HCT116 (cell line): Measurements from ENCODE around the gene LRG1. TPM values are rescaled to one million over a fixed set of nuclear protein-coding genes. Genes with fewer than 3 reads are reported as not detected.

Experiments used
- ATAC-seq: fragments of 200-7000 bp; cut with Tn5 transposase; 2 replicates; pipeline ENCODE4 v1.9.1; 2020; ENCODE audit warnings: mild to moderate bottlenecking, moderate library complexity
- BruUV-seq: library from RNA; stranded (reverse); fragments of 400-500 nt; replicated peaks from 2 replicates; lab custom pipeline; 2021; lab: Mats Ljungman, UMichigan
- CTCF ChIA-PET: fragments of 300-600 bp; sonication (Branson Sonifier 250); formaldehyde crosslinking; loops from one replicate; lab custom pipeline; 2021; ENCODE audit warnings: antibody characterized with exemption; lab: Charles Lee
- POLR2A ChIA-PET: fragments of 300-600, 350-600 bp; sonication (Branson Sonifier 250); formaldehyde crosslinking; loops from one replicate; lab custom pipeline; 2021; ENCODE audit warnings: antibody characterized with exemption; lab: Charles Lee
- RAD21 ChIA-PET, 2 experiments: fragments of 300-600 bp; sonication (Branson Sonifier 250); formaldehyde crosslinking; loops; one replicate each; lab custom pipeline; 2023; ENCODE audit warnings: low total read pairs in 2 of 2; ENCODE audit not compliant: uncharacterized antibody in 2 of 2, unreplicated experiment in 2 of 2, low non-redundant PET in 1 of 2; lab: Charles Lee
- DNase-seq: peaks from one replicate; pipeline ENCODE4 v3.0.0-alpha.2; 2010; ENCODE audit warnings: low read depth, low spot score
- H2AFZ ChIP-seq: fragments of 200-600 bp; shearing (Covaris generic), sonication (generic); 2 replicates; pipeline ENCODE4 v1.6.1; 2017; ENCODE audit warnings: low read depth, mixed run types, mixed read lengths, antibody characterized with exemption, low read length; ENCODE audit not compliant: poor library complexity, severe bottlenecking
- H3K27ac ChIP-seq: 2 replicates; pipeline ENCODE4 v1.5.1; 2012; ENCODE audit warnings: low read depth, low read length
- H3K27me3 ChIP-seq: fragments of 200-600 bp; sonication (generic); 2 replicates; pipeline ENCODE4 v1.6.1; 2016; ENCODE audit warnings: mixed run types, low read length, mixed read lengths; ENCODE audit not compliant: insufficient read depth
- H3K36me3 ChIP-seq, 2 experiments: fragments of 200-500 bp in 1 of 2; fragments of 200-600 bp in 1 of 2; sonication (Bioruptor generic) in 1 of 2; sonication (generic) in 1 of 2; 2 replicates each; pipeline versions ENCODE4 v1.5.1 to v1.6.1; 2014 to 2016; ENCODE audit warnings: low read length in 2 of 2, inconsistent platforms in 1 of 2, mixed read lengths in 1 of 2, mixed run types in 1 of 2; ENCODE audit not compliant: insufficient read depth in 2 of 2, control insufficient read depth in 1 of 2
- H3K4me1 ChIP-seq, 2 experiments: fragments of 200-600 bp in 1 of 2; sonication (generic) in 1 of 2; 2 replicates each; pipeline versions ENCODE4 v1.5.1 to v1.6.1; 2012 to 2017; ENCODE audit warnings: low read length in 2 of 2, inconsistent platforms in 1 of 2, mild to moderate bottlenecking in 1 of 2, mixed read lengths in 1 of 2, mixed run types in 1 of 2, moderate library complexity in 1 of 2; ENCODE audit not compliant: insufficient read depth in 2 of 2, control insufficient read depth in 1 of 2
- H3K4me2 ChIP-seq: fragments of 200-600 bp; sonication (generic); 2 replicates; pipeline ENCODE4 v1.6.1; 2017; ENCODE audit warnings: mixed run types, low read length, mixed read lengths
- H3K4me3 ChIP-seq, 2 experiments: fragments of 200-600 bp in 1 of 2; sonication (generic) in 1 of 2; replicated peaks in 1 of 2; 2 replicates each; pipeline ENCODE4 v1.5.1; 2011 to 2016; ENCODE audit warnings: low read length in 2 of 2, control low read depth in 1 of 2, low read depth in 1 of 2, mild to moderate bottlenecking in 1 of 2, mixed read lengths in 1 of 2, mixed run types in 1 of 2
- H3K79me2 ChIP-seq: fragments of 200-600 bp; sonication (generic); 2 replicates; pipeline ENCODE4 v1.6.1; 2017; ENCODE audit warnings: mild to moderate bottlenecking, mixed run types, low read length, moderate library complexity, mixed read lengths; ENCODE audit not compliant: insufficient read depth
- H3K9ac ChIP-seq: fragments of 200-600 bp; sonication (generic); 2 replicates; pipeline ENCODE4 v1.6.1; 2016; ENCODE audit warnings: low read length, mixed read lengths
- H3K9me2 ChIP-seq: fragments of 200-600 bp; sonication (generic), shearing (Covaris generic); 2 replicates; pipeline ENCODE4 v1.6.1; 2017; ENCODE audit warnings: mixed run types, mild to moderate bottlenecking, moderate library complexity; ENCODE audit not compliant: insufficient read depth
- H3K9me3 ChIP-seq, 2 experiments: fragments of 200-500 bp in 1 of 2; fragments of 200-600 bp in 1 of 2; sonication (Bioruptor generic) in 1 of 2; sonication (generic) in 1 of 2; 2 replicates each; pipeline ENCODE4 v1.6.1; 2014 to 2017; ENCODE audit warnings: low read length in 2 of 2, mixed read lengths in 2 of 2, inconsistent platforms in 1 of 2, low read depth in 1 of 2, mild to moderate bottlenecking in 1 of 2, mixed run types in 1 of 2, moderate library complexity in 1 of 2; ENCODE audit not compliant: control insufficient read depth in 1 of 2, insufficient read depth in 1 of 2
- H4K20me1 ChIP-seq: fragments of 200-600 bp; sonication (generic), shearing (Covaris generic); 2 replicates; pipeline ENCODE4 v1.6.1; 2017; ENCODE audit warnings: mixed run types, mild to moderate bottlenecking, moderate library complexity; ENCODE audit not compliant: insufficient read depth
- SP1 ChIP-seq: IDR thresholded peaks from 2 replicates; pipeline ENCODE4 v1.6.1; 2012; ENCODE audit warnings: low read depth
- intact Hi-C: fragments of 100-400 bp; cut with micrococcal nuclease; formaldehyde crosslinking; loops from 2 replicates; pipeline ENCODE4 v1.10.0; 2022
- total RNA-seq: library from RNA; stranded (reverse); gene quantifications from one replicate; pipeline ENCODE4 v1.2.1, GENCODE V29; 2021; ENCODE audit not compliant: unreplicated experiment
- TF ChIP-seq, protein P1 (sequence below): IDR thresholded peaks from 2 replicates; pipeline ENCODE4 v1.6.1; 2012
- TF ChIP-seq, protein P2 (sequence below): IDR thresholded peaks from 2 replicates; pipeline ENCODE4 v1.6.1; 2012

The LRG1 gene
- total RNA-seq, 1 experiment from 2014 or later: 1.3 TPM

DNA sequence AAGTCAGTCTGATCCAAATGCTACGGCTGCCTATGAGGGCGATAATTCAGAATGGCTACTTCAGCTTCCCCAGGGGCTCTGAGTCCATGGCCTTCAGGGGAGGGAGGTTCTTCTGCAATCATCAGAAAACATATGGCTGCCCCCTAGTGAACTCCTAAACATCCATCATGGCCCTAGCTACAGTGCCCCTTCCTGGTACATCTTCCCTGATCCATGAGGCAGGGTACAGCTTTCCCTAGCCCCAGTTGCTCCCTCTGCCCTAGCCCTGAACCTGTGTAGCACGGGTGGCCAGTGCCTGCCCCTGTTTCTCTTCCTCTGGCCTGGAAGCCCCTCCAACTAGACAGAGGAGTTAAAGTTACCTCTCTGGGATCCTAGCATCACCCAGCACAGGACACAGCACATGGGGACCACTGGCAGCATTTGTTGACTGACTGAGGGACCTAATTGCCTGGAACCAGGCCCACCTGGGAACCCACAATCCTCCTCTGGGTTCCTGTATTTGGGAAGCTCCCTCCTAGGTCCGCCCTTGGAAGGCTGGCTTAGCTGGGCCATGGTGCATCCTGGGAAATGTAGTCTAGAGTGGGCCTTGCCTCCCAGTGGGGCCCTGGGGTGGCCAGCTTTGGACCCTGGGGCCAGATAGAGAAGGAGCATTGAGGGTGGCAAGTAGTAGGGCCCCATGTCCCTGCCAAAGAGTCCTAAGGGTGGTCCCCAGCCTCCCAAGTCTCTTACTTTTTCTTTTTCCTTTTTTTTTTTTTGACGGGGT, 37.4 kb upstream of the LRG1 start:
- H3K9me3 ChIP-seq: no peaks in the 10 kb centered on the region

More for the DNA sequence above, 37.4 kb upstream of the LRG1 start:
- peak overlapping the region; percentile 10; the same call in 1 of the 2 replicates for H3K4me2 ChIP-seq
- ChIA-PET RAD21 (interaction anchor here in 1 of 2 experiments (0.6 to 1.3 kb wide), 3 partner anchors 47 to 290 kb away, joined by 3 to 4 read pairs (median 3); partner anchors contain the start of gene PLIN3), POLR2A (interaction anchor here (1.0 to 1.8 kb wide), 2 partner anchors 42 to 60 kb away, joined by 4 to 5 read pairs; partner anchors contain the start of gene PLIN5), CTCF (interaction anchor here (0.6 to 4.2 kb wide), 10 partner anchors 10 to 310 kb away, joined by 3 to 26 read pairs (median 4); partner anchors contain the start of genes HDGFL2 and PLIN5)
- BruUV-seq: no TSS peak
- H3K36me3 ChIP-seq: no peaks in the 10 kb centered on the region
- 0 out of 2 replicates have a peak, but pooled peaks have one; percentile 26 for TF ChIP-seq SP1
- TF ChIP-seq, protein P1, sequence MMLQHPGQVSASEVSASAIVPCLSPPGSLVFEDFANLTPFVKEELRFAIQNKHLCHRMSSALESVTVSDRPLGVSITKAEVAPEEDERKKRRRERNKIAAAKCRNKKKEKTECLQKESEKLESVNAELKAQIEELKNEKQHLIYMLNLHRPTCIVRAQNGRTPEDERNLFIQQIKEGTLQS: no peak
- TF ChIP-seq, protein P2, sequence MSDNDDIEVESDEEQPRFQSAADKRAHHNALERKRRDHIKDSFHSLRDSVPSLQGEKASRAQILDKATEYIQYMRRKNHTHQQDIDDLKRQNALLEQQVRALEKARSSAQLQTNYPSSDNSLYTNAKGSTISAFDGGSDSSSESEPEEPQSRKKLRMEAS: no peak
- H3K4me1 ChIP-seq: peaks cover 55 to 67% of the 10 kb centered on the region in 2 experiments
- ATAC-seq: peak; percentile 39
- H3K9me2 ChIP-seq: no peaks in the 10 kb centered on the region
- no peak overlapping the region for H3K4me3 ChIP-seq
- no peak overlapping the region for H3K9ac ChIP-seq
- no peaks in the 10 kb centered on the region for H4K20me1 ChIP-seq
- no peaks in the 10 kb centered on the region for H3K27me3 ChIP-seq
- peaks cover 43% of the 10 kb centered on the region for H3K79me2 ChIP-seq
- H2AFZ ChIP-seq: no peak overlapping the region
- no peak for DNase-seq
- peak overlapping the region; percentile 81 for H3K27ac ChIP-seq
- intact Hi-C loops: loop anchor here (5.0 to 10.0 kb wide), 2 partner anchors 55 to 228 kb away; no protein-coding TSS in a partner anchor
